ENCODE measurements around the gene YY1AP1. TPM values are rescaled to one million over a fixed set of nuclear protein-coding genes. Genes with fewer than 3 reads are reported as not detected.
"Not testable (repeated sequence)": the region's sequence is repeated elsewhere in the genome, so short reads cannot be mapped to it uniquely, and the experiment has no call there.

YY1AP1 gene, protein sequence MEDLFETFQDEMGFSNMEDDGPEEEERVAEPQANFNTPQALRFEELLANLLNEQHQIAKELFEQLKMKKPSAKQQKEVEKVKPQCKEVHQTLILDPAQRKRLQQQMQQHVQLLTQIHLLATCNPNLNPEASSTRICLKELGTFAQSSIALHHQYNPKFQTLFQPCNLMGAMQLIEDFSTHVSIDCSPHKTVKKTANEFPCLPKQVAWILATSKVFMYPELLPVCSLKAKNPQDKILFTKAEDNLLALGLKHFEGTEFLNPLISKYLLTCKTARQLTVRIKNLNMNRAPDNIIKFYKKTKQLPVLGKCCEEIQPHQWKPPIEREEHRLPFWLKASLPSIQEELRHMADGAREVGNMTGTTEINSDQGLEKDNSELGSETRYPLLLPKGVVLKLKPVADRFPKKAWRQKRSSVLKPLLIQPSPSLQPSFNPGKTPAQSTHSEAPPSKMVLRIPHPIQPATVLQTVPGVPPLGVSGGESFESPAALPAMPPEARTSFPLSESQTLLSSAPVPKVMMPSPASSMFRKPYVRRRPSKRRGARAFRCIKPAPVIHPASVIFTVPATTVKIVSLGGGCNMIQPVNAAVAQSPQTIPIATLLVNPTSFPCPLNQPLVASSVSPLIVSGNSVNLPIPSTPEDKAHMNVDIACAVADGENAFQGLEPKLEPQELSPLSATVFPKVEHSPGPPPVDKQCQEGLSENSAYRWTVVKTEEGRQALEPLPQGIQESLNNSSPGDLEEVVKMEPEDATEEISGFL
- total RNA-seq = 168 TPM

DNA sequence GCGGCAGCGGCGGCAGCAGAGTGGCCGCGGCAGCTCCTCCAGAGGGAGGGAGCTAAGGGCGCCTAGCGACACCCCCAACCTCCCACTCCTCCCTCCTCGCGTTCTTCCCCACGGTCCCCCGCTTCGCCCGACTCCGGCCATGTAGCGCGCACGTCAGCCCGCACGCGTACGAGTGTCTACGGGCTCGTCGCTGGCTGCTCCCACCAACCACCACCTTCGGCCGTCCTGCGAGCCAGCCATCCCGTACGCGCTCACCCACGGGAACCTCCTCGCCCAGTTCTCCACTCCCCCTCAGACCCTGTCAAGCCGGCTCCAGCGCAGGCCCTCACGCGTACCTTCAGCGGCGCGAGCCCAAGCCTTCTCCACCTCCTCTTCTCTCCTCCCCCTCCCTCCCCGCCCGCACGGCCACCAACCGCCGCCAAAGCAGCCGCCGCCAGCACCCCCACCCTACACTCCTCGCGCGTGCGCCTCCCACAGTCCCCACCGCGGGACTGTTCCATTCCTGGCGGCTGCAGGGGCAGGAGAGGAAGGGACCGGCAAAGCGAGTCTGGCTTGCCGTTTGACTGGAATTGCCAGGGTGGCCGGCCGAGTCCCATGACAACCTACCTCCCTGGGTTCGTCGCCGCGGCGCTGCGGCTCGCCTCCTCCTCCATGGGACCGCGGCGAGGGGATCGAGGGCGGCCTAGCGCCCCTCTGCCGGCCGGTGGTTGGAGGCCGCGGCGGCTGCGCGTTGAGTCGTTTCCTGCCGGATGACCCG lies at the start of gene YY1AP1:
YY1AP1 (minus strand) TSS at position 451 of the 757 bp plus-strand sequence. CDS start 8,338 bp downstream, outside the sequence.
- peak; percentile 97 for DNase-seq

- DNase-seq = peak; percentile 68
These were observed 40.7 kb upstream of the YY1AP1 start for GRCh38 chr1:155729031-155729898.

- DNase-seq = no peak
These were observed 36.6 kb upstream of the YY1AP1 start for GRCh38 chr1:155725142-155725541.

DNA sequence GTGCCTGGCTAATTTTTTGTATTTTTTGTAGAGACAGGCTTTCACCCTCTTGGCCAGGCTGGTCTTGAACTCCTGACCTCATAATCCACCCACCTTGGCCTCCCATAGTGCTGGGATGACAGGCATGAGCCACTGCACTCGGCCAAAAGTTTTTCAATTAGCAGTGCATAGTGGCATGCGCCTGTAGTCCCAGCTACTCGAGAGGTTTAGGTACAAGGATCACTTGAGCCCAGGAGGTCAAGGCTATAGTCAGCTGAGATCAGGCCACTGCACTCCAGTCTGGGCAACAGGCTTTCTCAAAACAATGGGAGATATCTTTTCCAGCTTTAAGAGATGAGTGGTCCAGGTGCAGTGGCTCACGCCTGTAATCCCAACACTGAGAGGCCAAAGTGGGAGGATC lies 31.1 kb upstream of the YY1AP1 start:
- DNase-seq = no peak

GRCh38 chr1:155718524-155719115 lies 30.0 kb upstream of the YY1AP1 start:
- not testable (repeated sequence) for DNase-seq

DNA sequence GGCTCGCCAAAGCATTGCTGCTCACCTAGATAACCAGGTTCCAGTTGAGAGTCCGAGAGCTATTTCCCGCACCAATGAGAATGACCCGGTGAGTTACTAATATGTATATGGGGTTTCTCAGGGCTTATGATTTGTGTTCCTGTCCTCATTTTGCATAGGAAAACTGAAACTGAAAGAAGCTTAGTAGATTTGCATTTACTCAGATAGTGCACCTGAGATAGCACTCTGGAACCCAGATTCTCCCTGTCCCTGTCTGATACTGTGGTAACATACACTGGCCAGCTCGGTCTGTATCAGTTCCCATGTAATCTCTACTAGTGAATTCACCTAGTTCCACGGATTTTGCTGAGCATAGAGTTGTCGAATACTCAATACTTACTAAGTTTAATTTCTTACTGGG lies 28.5 kb upstream of the YY1AP1 start:
- no peak for DNase-seq

GRCh38 chr1:155715777-155716176 lies 27.2 kb upstream of the YY1AP1 start:
- DNase-seq = no peak

- not testable (repeated sequence) for DNase-seq
These were observed 26.5 kb upstream of the YY1AP1 start for GRCh38 chr1:155715056-155715455.

- no peak for DNase-seq
These were observed 24.5 kb upstream of the YY1AP1 start for GRCh38 chr1:155713075-155713474.

DNA sequence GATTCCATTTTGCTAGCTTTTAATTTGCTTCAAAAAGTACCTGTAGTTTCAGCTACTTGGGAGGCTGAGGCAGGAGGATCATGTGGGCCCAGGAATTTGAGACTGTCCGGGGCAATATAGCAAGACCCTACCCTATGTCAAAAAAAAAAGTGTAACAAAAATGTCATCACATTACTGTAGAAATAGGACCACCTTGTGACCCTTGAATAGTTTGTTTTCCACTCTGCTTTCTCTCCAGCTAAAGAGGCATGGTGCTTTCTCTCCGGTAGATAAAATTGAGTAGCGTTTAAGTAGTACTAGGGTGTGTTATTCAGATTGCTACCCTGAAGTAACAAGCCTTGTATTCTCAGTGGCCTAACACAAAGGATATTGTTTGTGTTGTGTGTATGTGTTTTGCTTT lies 24.1 kb upstream of the YY1AP1 start:
- DNase-seq = not testable (repeated sequence)

DNA sequence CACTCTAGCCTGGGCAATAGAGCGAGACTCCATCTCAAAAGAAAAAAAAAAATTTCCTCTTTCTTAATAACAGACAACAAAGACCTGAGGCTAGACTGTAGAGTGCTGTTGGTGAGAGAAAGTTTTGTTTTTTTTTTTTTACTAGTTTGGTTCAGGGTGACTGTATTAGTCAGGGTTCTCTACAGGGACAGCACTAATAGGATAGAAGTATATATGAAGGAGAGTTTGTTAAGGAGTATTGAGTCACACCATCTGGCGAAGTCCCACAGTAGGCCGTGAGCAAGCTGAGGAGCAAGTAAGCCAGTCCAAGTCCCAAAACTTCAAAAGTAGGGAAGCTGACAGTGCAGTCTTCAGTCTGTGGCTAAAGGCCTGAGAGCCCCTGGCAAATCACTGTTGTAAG lies 22.9 kb upstream of the YY1AP1 start:
- not testable (repeated sequence) for DNase-seq

DNA sequence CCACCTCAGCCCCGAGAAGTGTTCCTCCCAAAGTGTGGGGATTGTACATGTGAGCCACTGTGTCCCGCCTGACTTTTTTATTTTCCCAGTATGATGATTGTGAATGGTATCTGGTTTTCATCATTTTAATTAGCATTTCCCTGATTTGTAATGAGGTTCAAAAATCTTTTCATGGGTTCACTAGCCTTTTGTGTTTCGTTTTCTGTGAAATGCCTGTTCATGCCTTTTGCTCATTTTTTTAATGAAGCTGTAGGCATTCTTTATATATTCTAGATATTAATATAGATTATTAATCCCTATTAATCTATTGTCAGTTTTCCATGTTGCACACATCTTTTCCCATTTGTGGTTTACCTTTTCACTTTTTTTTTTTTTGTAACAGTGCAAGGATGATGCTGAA lies 20.8 kb upstream of the YY1AP1 start:
- no peak for DNase-seq

- no peak for DNase-seq
These were observed 17.6 kb upstream of the YY1AP1 start for GRCh38 chr1:155706139-155706538.

- DNase-seq = not testable (repeated sequence)
These were observed 15.8 kb upstream of the YY1AP1 start for GRCh38 chr1:155704414-155704813.

DNA sequence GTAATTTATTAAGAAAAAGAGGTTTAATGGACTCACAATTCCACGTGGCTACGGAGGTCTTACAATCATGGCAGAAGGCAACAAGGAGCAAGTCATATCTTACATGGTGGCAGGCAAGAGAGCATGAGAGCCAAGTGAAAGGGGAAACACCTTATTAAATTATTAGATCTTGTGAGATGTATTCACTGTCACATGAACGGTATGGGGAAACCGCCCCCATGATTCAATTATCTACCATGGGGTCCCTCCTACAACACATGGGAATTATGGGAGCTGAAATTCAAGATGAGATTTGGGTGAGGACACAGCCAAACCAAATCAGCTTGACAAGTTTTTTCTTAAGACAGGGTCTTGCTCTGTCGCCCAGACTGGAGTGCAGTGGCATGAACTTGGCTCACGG lies 14.6 kb upstream of the YY1AP1 start:
- DNase-seq = no peak

- DNase-seq = not testable (repeated sequence)
These were observed 13.1 kb upstream of the YY1AP1 start for GRCh38 chr1:155701675-155702074.

- DNase-seq = not testable (repeated sequence)
These were observed 10.5 kb upstream of the YY1AP1 start for GRCh38 chr1:155699062-155699461.

DNA sequence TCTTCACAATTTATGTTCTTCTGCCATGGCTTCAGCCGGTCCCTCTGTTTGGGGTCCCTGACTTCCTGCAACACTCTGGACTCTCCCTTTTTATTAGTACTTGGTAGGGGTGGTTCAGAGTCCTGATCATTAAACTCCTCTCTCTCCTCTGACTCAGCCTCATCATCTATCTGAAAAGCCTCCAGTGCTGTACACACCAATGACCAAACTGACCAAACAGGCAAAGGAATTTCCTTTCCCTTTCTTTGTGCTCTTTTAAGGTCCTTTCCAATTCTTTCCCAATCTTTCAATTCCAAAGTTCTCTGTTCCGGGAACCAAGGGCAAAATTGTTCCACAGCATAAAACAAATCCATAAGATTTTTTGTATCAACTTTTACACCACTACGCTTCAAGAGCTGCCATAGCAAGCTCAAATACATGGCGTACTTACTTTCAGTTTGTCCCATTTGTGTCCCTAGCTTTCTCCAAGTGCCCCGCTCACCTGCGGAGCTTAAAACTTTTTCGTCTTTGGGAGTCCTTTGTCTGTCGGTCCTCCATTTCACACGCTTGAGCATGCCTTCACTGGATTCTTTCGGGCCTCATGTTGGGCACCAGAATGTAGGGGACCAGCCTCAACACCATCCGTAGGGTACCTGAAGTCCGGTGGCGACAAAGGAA lies 9.9 kb upstream of the YY1AP1 start:
- no peak for DNase-seq

DNA sequence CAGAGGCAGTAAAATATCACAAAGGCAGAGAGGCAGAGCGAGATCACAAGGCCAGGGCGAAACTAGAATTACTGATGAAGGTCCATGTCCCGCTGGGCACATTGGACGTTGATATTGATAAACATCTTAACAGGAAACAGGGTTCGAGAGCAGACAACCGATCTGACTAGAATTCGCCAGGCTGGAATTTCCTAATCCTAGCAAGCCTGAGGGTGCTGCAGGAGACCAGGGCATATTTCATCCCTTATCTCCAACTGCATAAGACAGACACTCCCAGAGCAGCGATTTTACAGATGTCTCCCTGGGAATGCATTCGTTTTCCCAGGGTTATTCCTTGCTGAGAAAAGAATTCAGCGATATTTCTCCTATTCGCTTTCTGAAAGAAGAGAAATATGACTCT lies 9.0 kb upstream of the YY1AP1 start:
- not testable (repeated sequence) for DNase-seq

GRCh38 chr1:155697046-155697445 lies 8.5 kb upstream of the YY1AP1 start:
- DNase-seq = no peak

DNA sequence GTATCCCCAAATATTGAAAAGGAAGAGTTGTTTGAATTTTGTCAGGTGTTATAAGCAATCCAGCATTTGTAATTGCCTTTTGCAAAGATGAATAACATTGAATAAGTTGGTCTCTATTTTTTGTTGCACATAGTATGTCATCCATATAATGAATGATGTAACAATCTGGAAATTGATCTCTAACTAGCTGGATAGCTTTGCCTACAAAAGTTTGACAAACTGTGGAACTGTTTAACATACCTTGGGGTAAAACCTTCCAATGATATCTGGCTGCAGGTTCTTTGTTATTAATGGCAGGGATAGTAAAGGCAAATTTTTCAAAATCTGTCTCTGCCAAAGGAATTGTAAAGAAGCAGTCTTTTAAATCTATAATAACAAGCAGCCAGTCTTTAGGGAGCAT lies 8.0 kb upstream of the YY1AP1 start:
- no peak for DNase-seq
